HG03558 (cell line): Measurements from ENCODE around the gene ACAN.

Experiments
- ATAC-seq: cut with Tn5 transposase; IDR thresholded peaks from one replicate; pipeline ENCODE4 v1.9.1; 2021; ENCODE audit warnings: moderate number of reproducible peaks; ENCODE audit not compliant: unreplicated experiment; ENCODE audit errors: extremely low read depth

Gene ACAN

GRCh38 chr15:88839146-88839545 lies 35.9 kb downstream of the ACAN start:
- ATAC-seq, result no peak

GRCh38 chr15:88839961-88840360 lies 36.7 kb downstream of the ACAN start:
- no peak for ATAC-seq

GRCh38 chr15:88841236-88841635 lies 38.0 kb downstream of the ACAN start:
- ATAC-seq, result no peak

- no peak for ATAC-seq
Measured at GRCh38 chr15:88842156-88842555, 38.9 kb downstream of the ACAN start.

GRCh38 chr15:88843334-88843733 lies 40.1 kb downstream of the ACAN start:
- no peak for ATAC-seq

- ATAC-seq, result no peak
Measured at GRCh38 chr15:88844749-88845386, 41.6 kb downstream of the ACAN start.

- ATAC-seq, result no peak
Measured at GRCh38 chr15:88845616-88846015, 42.4 kb downstream of the ACAN start.

GRCh38 chr15:88847144-88847543 lies 43.9 kb downstream of the ACAN start:
- no peak for ATAC-seq

GRCh38 chr15:88848203-88848602 lies 45.0 kb downstream of the ACAN start:
- ATAC-seq, result no peak

- no peak for ATAC-seq
Measured at GRCh38 chr15:88849376-88850072, 46.3 kb downstream of the ACAN start.

GRCh38 chr15:88852476-88852875 lies 49.2 kb downstream of the ACAN start:
- no peak for ATAC-seq

- no peak for ATAC-seq
Measured at GRCh38 chr15:88858934-88859333, 55.7 kb downstream of the ACAN start.

- ATAC-seq, result no peak
Measured at GRCh38 chr15:88859550-88859949, 56.3 kb downstream of the ACAN start.

GRCh38 chr15:88860212-88860611 lies 57.0 kb downstream of the ACAN start:
- ATAC-seq, result no peak

- no peak for ATAC-seq
Measured at GRCh38 chr15:88863412-88863811, 60.2 kb downstream of the ACAN start.

GRCh38 chr15:88864861-88865497 lies 61.7 kb downstream of the ACAN start:
- no peak for ATAC-seq

- ATAC-seq, result no peak
Measured at GRCh38 chr15:88865498-88866099, 62.4 kb downstream of the ACAN start.

- ATAC-seq, result no peak
Measured at GRCh38 chr15:88866295-88866881, 63.2 kb downstream of the ACAN start.

- no peak for ATAC-seq
Measured at GRCh38 chr15:88871313-88871712, 68.1 kb downstream of the ACAN start.

- ATAC-seq, result no peak
Measured at GRCh38 chr15:88872106-88872505, 68.9 kb downstream of the ACAN start.

- ATAC-seq, result no peak
Measured at GRCh38 chr15:88872706-88873105, 69.5 kb downstream of the ACAN start.
